K562 (cell line): ENCODE measurements around the gene NLK. TPM values are rescaled to one million over a fixed set of nuclear protein-coding genes. Genes with fewer than 3 reads are reported as not detected.
A peak's percentile ranks its signal among the peaks of the same experiment; 100 is the strongest.

Experiments used
- ATAC-seq: fragments of 200-7000 bp; cut with Tn5 transposase; 3 replicates; pipeline ENCODE4 v1.9.1; 2020; ENCODE audit warnings: moderate library complexity
- BruUV-seq: library from RNA; stranded (reverse); fragments of 400-500 nt; replicated peaks from 2 replicates; lab custom pipeline; 2021; lab: Mats Ljungman, UMichigan
- CTCF ChIA-PET: fragments of 300-600 bp; formaldehyde crosslinking; extraction: SDS; loops from one replicate; lab custom pipeline; 2021; ENCODE audit warnings: low intra/inter-chr PET ratio; lab: Yijun Ruan, JAX
- POLR2A ChIA-PET: fragments of 300-600, 350-650 bp; sonication (Branson Sonifier 250); formaldehyde crosslinking; extraction: SDS; loops from one replicate; lab custom pipeline; 2021; ENCODE audit warnings: antibody characterized with exemption, inconsistent platforms; lab: Yijun Ruan, JAX
- DNase-seq, 4 experiments: peaks; one replicate each; pipeline versions ENCODE4 v3.0.0 to v3.0.0-alpha.2; 2011 to 2018; ENCODE audit warnings: low spot score in 3 of 4, mixed read lengths in 3 of 4; ENCODE audit errors: extremely low read depth in 1 of 4
- FAIRE-seq: peaks from 2 replicates; lab custom pipeline; 2011; peaks lifted over from hg19 to GRCh38; lab: Jason Lieb, UNC
- H2AFZ ChIP-seq: 2 replicates; pipeline ENCODE4 v1.6.0; 2011; ENCODE audit warnings: low read depth, low read length, control low read depth, inconsistent platforms
- H3K27ac ChIP-seq: fragments of 200-600 bp; 3 replicates; pipeline ENCODE4 v1.8.0; 2011; ENCODE audit warnings: low read depth, mild to moderate bottlenecking, control low read depth, inconsistent platforms, low read length, moderate library complexity, mixed read lengths; ENCODE audit errors: extremely low read depth
- H3K27me3 ChIP-seq, 2 experiments: fragments of 300-600 bp in 1 of 2; 2 replicates in 1 of 2; 3 replicates in 1 of 2; pipeline versions ENCODE4 v1.6.0 to v1.8.0; 2011; ENCODE audit warnings: inconsistent platforms in 2 of 2, low read length in 2 of 2, mild to moderate bottlenecking in 1 of 2, mixed read lengths in 1 of 2, moderate library complexity in 1 of 2; ENCODE audit not compliant: control insufficient read depth in 2 of 2, insufficient read depth in 2 of 2
- H3K36me3 ChIP-seq: fragments of 300-600 bp; 3 replicates; pipeline ENCODE4 v1.8.0; 2011; ENCODE audit warnings: mild to moderate bottlenecking, low read length, inconsistent platforms; ENCODE audit not compliant: control insufficient read depth, insufficient read depth
- H3K4me1 ChIP-seq, 2 experiments: fragments of 200-600 bp in 1 of 2; replicated peaks in 1 of 2; 2 replicates in 1 of 2; 3 replicates in 1 of 2; pipeline versions ENCODE4 v1.5.1 to v1.8.0; 2011; ENCODE audit warnings: inconsistent platforms in 2 of 2, low read length in 2 of 2, mild to moderate bottlenecking in 1 of 2, mixed read lengths in 1 of 2, moderate library complexity in 1 of 2; ENCODE audit not compliant: control insufficient read depth in 2 of 2, insufficient read depth in 2 of 2
- H3K4me2 ChIP-seq: 2 replicates; pipeline ENCODE4 v1.6.1; 2011; ENCODE audit warnings: low read length, control low read depth, inconsistent platforms, mixed read lengths; ENCODE audit not compliant: insufficient read depth
- H3K4me3 ChIP-seq: fragments of 200-600 bp; sonication (generic), shearing (Covaris generic); 2 replicates; pipeline ENCODE4 v1.5.1; 2016; ENCODE audit warnings: control low read depth, inconsistent platforms
- H3K79me2 ChIP-seq: fragments of 200-600 bp; 3 replicates; pipeline ENCODE4 v1.8.0; 2011; ENCODE audit warnings: low read length, inconsistent platforms; ENCODE audit not compliant: control insufficient read depth, insufficient read depth
- H3K9ac ChIP-seq, 2 experiments: 2 replicates each; pipeline versions ENCODE4 v1.6.0 to v1.6.1; 2011; ENCODE audit warnings: low read depth in 2 of 2, low read length in 2 of 2, control low read depth in 1 of 2, inconsistent platforms in 1 of 2, mild to moderate bottlenecking in 1 of 2, mixed read lengths in 1 of 2; ENCODE audit not compliant: insufficient read depth in 1 of 2
- H3K9me1 ChIP-seq: one replicate; pipeline ENCODE4 v1.6.0; 2011; ENCODE audit warnings: inconsistent platforms, mild to moderate bottlenecking, low read length, moderate library complexity; ENCODE audit not compliant: control insufficient read depth, insufficient read depth
- H3K9me3 ChIP-seq: replicated peaks from 2 replicates; pipeline ENCODE4 v1.5.1; 2011; ENCODE audit warnings: low read depth, low read length, inconsistent platforms; ENCODE audit not compliant: control insufficient read depth, insufficient read depth
- H4K20me1 ChIP-seq: replicated peaks from 2 replicates; pipeline ENCODE4 v1.6.1; 2011; ENCODE audit warnings: low read length, inconsistent platforms, mixed read lengths; ENCODE audit not compliant: control insufficient read depth, insufficient read depth
- CEBPZ ChIP-seq: fragments of 150-350 bp; IDR thresholded peaks from 2 replicates; pipeline ENCODE4 v1.6.1; 2014; ENCODE audit warnings: low read depth, mild to moderate bottlenecking, low read length, borderline replicate concordance
- EHMT2 ChIP-seq: fragments of 450-650 bp; IDR thresholded peaks from 2 replicates; pipeline ENCODE4 v1.6.1; 2018; ENCODE audit warnings: antibody characterized with exemption
- ETV6 ChIP-seq, 3 experiments: fragments of 150-350 bp in 1 of 3; sonication (generic) in 1 of 3; formaldehyde crosslinking in 1 of 3; IDR thresholded peaks; 2 replicates each; pipeline versions ENCODE4 v1.6.1 to v1.8.0; 2014 to 2022; ENCODE audit warnings: borderline replicate concordance in 2 of 3, low read depth in 2 of 3, antibody characterized with exemption in 1 of 3, low read length in 1 of 3, mild to moderate bottlenecking in 1 of 3, missing genetic modification reagents in 1 of 3
- RFX1 ChIP-seq: fragments of 450-650 bp; IDR thresholded peaks from 2 replicates; pipeline ENCODE4 v1.6.1; 2016; ENCODE audit warnings: mild to moderate bottlenecking, moderate library complexity
- in situ Hi-C: fragments of 300-500 bp; cut with MboI; formaldehyde crosslinking; loops from 4 replicates; pipeline ENCODE4 v1.15.0; 2018; ENCODE audit warnings: inconsistent platforms, mixed read lengths
- intact Hi-C: fragments of 100-400 bp; cut with micrococcal nuclease; formaldehyde crosslinking; loops from 2 replicates; pipeline ENCODE4 v1.14.2; 2022
- polyA plus RNA-seq, 8 experiments: library from polyadenylated mRNA; depleted of rRNA in 4 of 8; stranded (reverse) in 5 of 8; unstranded in 3 of 8; fragments of >200 nt; fragmentation: Nextera tagmentation in 2 of 8; fragmentation: Illumina TruSeq in 1 of 8; extraction: Ambion mirVana in 2 of 8; extraction: Trizol in 1 of 8; gene quantifications; 2 replicates each; pipeline versions ENCODE4 v1.2.1 to v1.2.3, GENCODE V29; 2011 to 2014; ENCODE audit warnings: inconsistent platforms in 1 of 8, missing spikeins in 1 of 8
- total RNA-seq, 7 experiments: library from RNA; depleted of rRNA in 6 of 7; stranded (reverse); fragments of >200 nt in 6 of 7; fragmentation: Illumina TruSeq in 2 of 7; extraction: Trizol in 2 of 7; gene quantifications; 2 replicates each; pipeline versions ENCODE4 v1.2.1 to v1.2.3, GENCODE V29; 2011 to 2021; ENCODE audit warnings: low replicate concordance in 1 of 7

Gene NLK
- total and polyA plus RNA-seq, 9 of the 15 experiments (the other 6 are each of a cell fraction or from before 2014, with no cell fraction given) = 10.9 to 59.6 (median 26.7) TPM

- no peaks in the 10 kb centered on the region for H4K20me1 ChIP-seq
- DNase-seq (no peak), FAIRE-seq (no peak), ATAC-seq (peak; percentile 26; the same call in 1 of the 3 replicates)
- no TSS peak for BruUV-seq
- in situ Hi-C loops (no loop called here), intact Hi-C loops (no loop called here)
- no peak overlapping the region for H3K27ac ChIP-seq
- peaks cover 2% of the 10 kb centered on the region; the same call in 1 of the 3 replicates for H3K36me3 ChIP-seq
- H2AFZ ChIP-seq = no peak overlapping the region
- no peaks in the 10 kb centered on the region for H3K9me3 ChIP-seq
- H3K4me3 ChIP-seq = no peak overlapping the region
- CTCF ChIA-PET = no interaction called here
- POLR2A ChIA-PET = no interaction called here
- TF ChIP-seq RFX1 (peak; percentile 75), ETV6 (IDR thresholded peaks at IDR 0.05; ENCODE audit: borderline replicate concordance in 1 of 2, low read depth in 2 of 2, low read length in 1 of 2) (no peak), ETV6 (CRISPR knock-in tag; IDR thresholded peaks at IDR 0.05; ENCODE audit: borderline replicate concordance) (no peak), EHMT2 (no peak), CEBPZ (no peak)
- H3K9ac ChIP-seq = no peak overlapping the region
- H3K4me2 ChIP-seq = no peak overlapping the region; the same call in 1 of the 2 replicates
- peaks cover 15 to 30% of the 10 kb centered on the region in 2 experiments for H3K4me1 ChIP-seq
- H3K79me2 ChIP-seq = peaks cover 36% of the 10 kb centered on the region
- H3K27me3 ChIP-seq = no peaks in the 10 kb centered on the region
- H3K9me1 ChIP-seq = no peaks in the 10 kb centered on the region
Measured at GRCh38 chr17:28113269-28113668, 70.8 kb downstream of the NLK start.
